Frontal cortex (tissue), 4 donors: ENCODE measurements around the gene ANTKMT. TPM values are rescaled to one million over a fixed set of nuclear protein-coding genes. Genes with fewer than 3 reads are reported as not detected.
"Not testable (repeated sequence)": the region's sequence is repeated elsewhere in the genome, so short reads cannot be mapped to it uniquely, and the experiment has no call there.

Experiments used
- DNase-seq, 2 donors: peaks; one replicate each; pipeline ENCODE4 v3.0.0; 2012; ENCODE audit warnings: low spot score in 2 of 2
- FAIRE-seq: peaks from 2 replicates; lab custom pipeline; 2012; peaks lifted over from hg19 to GRCh38; lab: Jason Lieb, UNC
- total RNA-seq: library from RNA; depleted of rRNA; stranded (reverse); fragments of >200 nt; gene quantifications from one replicate; pipeline ENCODE4 v1.2.3, GENCODE V29; 2014
- donor health status: control.
- donor health status: control.
- donor health status: control.

Gene ANTKMT
- total RNA-seq, 1 donor from 2014 or later: 13.0 TPM

DNA sequence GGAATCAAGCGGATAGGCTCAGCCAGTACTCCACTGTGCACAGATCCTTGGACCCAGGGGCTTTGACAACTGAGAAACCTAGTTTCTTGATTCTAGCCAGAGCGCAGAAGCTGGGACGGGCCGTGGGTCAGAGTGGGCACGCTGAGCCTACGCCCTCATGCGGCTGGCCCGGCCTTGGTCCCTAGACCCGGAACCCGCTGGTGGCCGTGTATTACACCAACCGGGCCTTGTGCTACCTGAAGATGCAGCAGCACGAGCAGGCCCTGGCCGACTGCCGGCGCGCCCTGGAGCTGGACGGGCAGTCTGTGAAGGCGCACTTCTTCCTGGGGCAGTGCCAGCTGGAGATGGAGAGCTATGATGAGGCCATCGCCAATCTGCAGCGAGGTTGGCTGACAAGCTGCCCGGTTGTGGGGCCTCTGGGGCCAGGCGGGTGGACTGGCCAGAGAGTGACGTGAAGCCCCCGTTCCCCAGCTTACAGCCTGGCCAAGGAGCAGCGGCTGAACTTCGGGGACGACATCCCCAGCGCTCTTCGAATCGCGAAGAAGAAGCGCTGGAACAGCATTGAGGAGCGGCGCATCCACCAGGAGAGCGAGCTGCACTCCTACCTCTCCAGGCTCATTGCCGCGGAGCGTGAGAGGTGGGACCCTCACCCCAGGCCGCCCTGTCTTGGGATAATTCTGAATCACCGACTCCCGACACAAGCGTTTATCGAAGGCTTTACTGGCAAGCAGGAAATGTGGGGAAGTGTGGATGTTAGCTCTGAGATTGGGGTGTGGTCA is 39.8 kb upstream of the ANTKMT start:
- DNase-seq: no peak
- no peak for FAIRE-seq

DNA sequence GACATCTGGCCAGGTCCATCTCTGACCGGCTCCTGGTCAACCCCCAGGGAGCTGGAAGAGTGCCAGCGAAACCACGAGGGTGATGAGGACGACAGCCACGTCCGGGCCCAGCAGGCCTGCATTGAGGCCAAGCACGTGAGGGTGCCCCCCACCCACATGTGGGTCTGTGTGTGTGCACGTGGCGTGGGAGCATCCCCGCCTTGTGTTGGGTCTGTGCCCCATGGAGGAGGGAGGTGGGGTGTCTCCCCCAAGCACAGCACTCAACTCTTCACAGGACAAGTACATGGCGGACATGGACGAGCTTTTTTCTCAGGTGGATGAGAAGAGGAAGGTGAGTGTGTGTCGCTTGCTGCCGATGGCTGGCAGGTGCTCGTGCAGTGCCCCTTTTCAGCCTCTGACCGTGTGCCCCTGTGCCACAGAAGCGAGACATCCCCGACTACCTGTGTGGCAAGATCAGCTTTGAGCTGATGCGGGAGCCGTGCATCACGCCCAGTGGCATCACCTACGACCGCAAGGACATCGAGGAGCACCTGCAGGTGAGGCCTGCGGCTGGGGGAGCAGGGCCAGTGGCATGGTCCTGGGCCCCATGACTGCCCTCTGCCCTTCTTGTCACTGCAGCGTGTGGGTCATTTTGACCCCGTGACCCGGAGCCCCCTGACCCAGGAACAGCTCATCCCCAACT is 39.1 kb upstream of the ANTKMT start:
- DNase-seq: no peak

DNA sequence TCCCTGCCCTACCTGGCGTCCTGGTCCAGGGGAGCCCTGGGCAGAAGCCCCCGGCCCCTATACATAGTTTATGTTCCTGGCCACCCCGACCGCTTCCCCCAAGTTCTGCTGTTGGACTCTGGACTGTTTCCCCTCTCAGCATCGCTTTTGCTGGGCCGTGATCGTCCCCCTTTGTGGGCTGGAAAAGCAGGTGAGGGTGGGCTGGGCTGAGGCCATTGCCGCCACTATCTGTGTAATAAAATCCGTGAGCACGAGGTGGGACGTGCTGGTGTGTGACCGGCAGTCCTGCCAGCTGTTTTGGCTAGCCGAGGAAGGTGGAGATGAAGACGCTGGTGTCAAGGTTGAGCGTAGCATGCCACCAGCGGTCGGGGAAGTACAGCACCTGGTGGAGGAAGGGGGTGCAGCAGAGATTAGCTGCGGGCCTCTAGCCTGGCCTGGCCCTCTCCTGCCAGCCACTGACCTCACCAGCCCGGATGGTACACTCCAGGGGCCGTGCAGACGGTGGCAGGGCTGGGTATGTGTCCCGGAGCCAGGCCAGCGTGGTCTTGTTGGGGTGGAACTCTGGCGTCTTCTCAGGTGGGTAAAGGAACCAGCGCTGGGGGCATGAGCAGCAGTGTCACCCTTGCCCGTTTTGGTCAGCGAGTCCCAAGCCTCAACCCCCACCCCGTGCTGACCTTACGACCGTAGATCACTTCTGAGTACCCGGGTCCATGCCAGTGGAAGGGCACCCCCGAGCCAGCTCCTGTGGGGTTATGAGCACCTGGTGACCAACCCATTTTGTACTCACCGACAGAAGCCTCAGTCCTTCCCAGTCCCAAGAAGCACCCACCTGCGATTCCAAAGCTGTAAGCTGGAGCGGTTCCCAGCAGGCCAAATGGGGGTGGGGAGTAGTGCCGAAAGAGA is 38.2 kb upstream of the ANTKMT start:
- no peak for DNase-seq
- no peak for FAIRE-seq

More for the DNA sequence above, 39.1 kb upstream of the ANTKMT start:
- FAIRE-seq: no peak

DNA sequence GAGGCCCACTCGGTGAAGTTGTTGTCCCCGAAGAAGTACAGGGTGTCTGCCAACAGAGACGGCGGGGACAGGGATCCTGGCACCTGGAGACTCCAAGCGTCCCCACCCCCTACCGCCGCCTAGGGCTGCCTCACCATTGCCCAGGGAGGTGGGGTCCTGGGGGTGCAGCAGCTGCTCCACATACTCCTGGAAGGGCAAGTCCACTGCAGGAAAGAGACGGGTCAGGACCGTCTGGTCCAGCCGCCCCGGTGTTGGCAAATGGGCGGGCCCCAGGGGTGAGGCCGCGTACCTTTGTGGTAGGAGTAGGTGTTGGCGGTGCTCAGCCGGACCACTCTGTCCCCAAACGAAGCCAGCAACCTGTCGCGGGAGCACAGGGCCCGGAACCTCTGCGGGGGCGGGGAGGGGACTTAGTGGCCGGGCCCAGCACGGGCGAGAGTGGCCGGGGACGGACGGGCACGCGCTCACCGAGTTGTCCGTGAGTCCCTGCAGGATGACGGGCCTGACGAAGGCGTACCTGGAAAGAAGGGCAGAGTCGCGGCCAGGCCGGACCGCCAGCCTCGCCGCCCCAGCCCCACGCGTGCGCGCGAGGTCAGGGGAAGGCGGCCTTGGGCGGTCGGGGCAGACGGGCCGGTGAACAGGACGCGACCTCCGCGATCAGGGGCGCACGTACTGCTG is 37.4 kb upstream of the ANTKMT start:
- FAIRE-seq: no peak
- DNase-seq: no peak

DNA sequence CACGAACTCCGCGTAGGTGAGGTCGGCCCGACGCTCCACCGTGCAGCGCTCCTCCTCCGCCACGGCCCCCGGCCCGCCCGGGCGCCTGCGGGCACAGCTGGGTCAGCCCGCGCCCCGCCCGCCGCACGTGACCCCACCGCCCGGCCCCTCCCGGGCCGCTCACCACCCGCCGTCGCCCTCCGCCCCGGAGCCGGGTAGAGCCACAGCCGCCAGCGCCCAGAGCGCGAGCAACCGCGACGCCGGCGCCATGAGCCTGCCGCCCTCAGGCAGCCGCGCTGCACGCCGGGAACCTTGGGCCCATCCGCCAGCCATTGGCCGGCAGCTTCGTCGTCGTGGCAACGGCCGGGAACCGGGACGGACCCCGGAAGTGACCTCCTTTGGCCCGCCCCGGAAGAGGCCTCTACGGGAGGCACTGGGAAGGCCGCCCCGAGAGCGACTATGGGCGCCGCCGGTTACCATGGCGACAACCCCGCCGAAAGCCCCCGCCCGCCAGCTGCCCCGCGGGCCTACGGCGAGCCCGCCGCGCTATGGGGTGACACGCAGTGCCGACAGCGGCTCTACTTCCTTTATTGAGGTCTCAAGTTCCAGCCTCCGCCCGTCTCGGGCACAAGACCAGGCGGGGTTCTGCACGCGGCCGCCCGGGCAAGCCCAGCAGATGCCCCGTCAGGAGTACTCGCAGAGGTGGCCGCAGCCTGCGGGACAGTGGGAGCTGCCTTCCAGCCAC is 36.7 kb upstream of the ANTKMT start, which contains the start of gene JMJD8:
Gene JMJD8, minus strand, starts transcription at position 264 of the 724 bp plus-strand sequence. Its CDS starts 15 bp downstream, at position 249.
- FAIRE-seq (no peak), DNase-seq (peak; percentile 99)

DNA sequence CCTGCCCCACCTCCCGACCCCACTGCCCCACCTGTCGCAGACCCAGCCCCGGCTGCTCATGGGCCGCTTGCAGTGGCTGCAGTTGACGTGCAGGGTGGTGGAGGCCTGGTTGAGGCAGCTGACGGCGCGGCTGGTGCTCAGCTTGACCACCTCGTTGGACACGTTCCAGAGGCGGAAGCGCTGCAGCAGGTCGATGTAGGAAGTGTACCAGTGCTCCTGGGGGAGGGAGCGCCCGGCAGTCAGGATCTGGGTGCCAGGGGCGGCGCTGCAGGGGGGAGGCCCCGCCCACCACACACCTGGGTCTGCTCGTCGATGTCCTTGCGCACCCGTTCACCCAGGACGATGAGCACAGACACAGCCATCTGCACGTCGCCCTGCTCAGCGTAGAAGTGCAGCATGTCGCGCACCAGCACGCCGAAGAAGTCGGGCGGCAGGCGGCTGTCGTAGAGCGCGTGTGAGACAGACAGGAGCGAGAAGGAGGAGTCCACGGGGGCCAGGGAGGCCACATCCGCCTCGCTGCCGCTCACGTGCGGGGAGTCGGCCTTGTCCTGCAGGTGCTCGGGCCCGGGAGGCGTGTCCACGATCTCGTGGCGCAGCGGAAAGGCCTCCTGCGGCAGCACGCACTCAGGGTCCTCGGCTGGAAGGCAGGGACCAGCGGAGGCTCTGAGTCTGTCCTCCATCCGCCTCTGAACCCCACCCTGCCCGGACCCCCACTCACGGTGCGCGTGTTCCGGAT is 35.8 kb upstream of the ANTKMT start:
- no peak for DNase-seq
- no peak for FAIRE-seq

DNA sequence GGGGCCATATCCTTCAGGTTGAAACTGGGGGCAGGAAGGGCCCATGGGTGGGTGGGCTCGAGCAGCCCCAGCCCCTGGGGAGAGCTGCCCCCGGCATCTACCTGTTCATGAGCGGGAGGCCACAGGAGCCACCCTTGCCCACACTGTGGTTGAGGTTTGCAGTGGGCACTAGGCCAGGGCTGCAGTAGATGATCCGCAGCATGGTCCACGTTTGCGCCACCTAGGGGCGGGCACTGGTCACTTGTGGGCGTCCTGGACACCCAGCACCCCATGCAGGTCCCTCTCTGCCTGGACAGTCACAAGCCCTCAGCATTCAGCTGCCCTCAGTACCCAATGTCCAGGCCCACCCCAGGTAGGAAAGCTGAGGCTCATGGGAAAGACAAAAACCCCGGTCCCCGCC is 35.0 kb upstream of the ANTKMT start:
- DNase-seq (no peak), FAIRE-seq (no peak)

DNA sequence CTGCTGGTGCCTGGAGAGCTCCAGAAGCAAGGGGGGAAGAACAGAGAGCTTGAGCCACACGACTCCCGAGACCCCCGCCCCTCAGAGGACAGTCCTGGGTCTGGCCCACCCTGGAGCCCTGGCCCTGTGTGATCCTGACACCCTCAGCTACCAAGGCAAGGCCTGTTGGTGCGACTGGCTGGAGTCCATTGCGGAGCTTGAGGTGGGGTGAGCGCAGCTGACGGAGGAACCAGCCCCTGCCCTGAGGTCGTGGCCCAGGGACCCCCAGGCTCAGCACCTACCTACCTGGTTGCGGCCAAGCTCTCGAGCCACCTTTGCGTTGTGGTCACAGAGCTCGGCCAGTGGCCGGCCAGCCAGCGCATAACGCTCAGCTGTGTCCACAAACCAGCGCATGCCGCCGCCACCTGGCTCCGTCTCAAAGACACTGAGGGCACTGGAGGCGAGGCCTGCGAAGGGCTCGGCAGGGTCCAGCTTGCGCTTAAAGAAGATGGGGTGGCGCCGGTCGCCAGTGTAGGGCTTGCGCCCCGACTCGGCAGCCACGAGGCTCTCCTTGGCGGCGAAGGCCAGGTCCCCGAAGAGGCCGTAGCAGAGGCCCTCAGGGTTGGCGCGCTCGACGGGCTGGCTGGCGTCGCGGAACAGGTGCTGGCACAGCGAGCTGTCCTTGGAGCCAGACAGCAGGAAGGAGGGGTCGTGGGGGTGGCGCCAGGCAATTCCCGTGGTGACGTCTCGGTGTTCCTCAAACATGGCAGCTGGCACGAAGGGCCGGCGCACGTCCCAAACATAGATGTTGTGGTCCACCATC is 34.3 kb upstream of the ANTKMT start:
- FAIRE-seq: no peak
- DNase-seq: no peak

DNA sequence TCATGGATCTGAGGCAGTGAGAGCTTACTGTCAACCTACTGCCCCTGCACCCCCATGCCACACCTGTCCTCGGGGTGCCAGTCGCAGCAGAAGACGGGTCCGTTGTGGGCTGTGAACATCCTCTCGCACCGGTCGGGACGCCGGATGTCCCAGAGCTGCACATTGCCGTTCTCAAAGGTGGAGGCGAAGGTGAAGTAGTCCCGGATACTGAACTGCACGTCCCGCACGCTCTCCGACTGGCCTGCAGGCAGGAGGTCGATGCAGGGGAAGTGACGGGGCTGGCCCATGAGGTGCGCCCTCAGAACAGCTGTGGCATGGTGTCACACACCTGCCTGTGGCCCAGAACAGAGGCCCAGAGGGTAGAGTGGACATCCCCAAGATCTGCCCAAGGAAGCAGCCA is 33.4 kb upstream of the ANTKMT start:
- no peak for DNase-seq
- FAIRE-seq: no peak

DNA sequence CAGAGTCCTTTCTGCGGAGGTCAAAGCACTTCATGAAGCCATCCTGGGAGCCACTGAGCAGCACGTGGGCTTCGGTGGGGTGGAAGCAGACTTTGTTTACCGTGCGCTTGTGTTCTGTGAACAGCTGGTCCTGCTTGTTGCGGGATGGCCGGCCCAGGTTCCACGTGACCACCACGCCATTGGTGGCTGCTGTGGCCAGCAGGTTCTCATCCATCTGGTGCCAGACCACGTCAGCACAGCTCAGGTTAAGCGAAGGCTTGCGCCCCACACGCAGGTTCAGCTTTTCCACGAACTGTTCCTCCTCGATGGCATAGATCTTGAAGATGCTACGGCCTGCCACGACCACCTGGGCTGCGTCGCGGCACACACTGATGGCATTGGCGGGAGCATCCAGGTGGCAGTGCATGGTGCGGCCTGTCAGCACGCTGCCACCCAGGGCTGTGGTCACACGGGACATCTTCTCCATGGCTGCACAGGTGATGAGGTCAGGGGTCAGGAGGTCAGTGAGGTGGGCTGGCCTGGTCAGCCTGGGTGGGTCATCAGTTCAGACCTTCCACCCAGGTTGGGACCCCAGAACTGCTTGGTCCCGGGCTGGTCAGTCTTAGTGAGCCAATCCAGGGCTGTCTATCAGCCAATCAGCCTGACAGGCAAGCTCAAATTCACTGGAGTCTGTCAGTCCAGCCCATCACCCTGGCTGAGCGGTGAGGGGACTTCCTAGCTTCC is 31.6 kb upstream of the ANTKMT start:
- DNase-seq (no peak), FAIRE-seq (no peak)

DNA sequence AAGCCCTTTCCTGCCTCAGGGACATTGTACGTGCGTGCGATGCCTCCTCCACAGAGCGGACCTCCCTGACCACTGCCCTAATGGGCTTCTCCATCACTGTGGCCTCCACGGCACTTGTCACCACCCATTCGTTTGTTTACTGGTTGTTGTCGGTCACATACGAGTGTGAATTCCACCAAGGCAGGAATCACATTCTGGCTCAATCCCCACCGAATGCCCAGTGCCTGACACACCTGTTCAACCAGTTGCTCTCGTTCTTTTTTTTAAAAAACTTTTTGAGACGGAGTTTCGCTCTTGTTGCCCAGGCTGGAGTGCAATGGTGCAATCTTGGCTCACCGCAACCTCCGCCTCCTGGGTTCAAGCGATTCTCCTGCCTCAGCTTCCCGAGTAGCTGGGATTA is 29.7 kb upstream of the ANTKMT start:
- FAIRE-seq: not testable (repeated sequence)

DNA sequence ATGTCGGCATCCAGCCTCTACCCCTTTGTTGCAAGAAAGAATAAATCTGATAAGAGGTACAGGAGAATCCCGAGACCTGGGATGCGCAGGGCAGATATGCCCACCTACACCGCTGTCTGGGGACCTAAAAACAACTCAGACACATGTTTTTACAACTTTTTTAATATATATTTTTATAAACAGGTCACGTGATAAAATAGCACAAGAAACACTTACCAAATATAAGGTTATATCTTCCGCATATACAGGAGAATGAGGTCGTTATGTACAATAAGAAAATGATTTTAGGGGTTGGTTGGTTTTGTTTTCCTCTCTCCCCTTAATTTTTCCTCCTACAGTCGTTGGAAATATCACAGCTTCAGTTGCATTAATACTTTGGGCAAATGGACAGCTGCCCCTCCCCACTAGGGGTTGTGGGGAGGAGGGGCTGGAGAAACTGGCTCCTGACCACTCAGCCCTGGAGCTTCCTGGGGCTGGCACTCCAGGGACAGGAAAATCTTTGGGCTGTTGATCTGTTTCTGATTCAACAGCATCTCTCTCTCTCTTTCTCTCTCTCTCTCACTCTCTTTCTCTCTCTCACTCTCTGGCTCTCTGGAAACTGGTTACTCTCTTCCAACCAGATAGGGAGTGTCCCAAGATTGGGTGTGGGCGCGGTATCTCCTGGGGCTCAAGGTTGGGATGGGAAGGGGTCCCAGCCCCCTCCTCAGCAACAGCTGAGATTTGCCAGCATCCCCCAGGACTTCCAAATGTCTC is 28.4 kb upstream of the ANTKMT start:
- no peak for DNase-seq
- no peak for FAIRE-seq

More for the DNA sequence above, 29.7 kb upstream of the ANTKMT start:
- not testable (repeated sequence) for DNase-seq

DNA sequence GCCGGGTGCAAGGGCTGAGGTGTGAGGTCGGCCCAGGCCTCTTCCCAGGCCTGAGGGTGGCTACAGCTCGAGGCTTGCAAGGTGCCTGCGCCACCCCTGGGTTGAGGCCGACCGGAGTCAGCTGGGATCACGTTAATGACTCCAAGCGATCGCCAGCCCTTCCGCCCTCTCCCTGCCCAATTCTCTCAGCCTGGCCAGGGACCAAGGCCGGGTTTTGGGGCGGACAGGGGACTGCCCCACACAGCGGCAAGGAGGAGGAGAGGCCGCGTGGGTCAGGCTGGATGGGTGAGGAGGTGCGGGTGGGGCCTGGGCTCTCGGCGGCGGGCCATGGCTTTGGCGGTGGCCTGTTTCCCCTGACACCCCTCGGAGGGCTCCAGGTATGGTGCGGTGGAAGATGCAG is 27.6 kb upstream of the ANTKMT start:
- FAIRE-seq (no peak), DNase-seq (no peak)

DNA sequence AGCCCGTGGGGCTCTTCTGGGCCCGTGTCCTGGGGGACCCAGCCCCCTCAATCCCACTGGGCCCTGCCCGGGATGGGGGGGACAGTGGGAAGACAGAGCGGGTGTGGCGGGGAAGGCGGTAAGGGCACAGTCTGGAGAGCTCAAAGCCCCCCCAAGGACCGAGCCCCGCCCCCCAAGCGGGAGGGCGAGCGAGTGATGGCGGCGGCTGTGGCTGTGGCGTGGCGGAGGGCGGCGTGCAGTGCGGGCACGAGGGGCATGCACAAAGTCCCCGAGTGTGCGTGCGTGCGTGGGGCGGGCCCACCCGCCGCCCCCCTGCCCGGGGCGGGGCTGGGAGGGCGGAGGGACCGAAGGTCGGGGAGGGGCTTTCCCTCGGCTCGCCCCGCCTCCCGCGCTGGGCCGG is 27.2 kb upstream of the ANTKMT start:
- no peak for FAIRE-seq

DNA sequence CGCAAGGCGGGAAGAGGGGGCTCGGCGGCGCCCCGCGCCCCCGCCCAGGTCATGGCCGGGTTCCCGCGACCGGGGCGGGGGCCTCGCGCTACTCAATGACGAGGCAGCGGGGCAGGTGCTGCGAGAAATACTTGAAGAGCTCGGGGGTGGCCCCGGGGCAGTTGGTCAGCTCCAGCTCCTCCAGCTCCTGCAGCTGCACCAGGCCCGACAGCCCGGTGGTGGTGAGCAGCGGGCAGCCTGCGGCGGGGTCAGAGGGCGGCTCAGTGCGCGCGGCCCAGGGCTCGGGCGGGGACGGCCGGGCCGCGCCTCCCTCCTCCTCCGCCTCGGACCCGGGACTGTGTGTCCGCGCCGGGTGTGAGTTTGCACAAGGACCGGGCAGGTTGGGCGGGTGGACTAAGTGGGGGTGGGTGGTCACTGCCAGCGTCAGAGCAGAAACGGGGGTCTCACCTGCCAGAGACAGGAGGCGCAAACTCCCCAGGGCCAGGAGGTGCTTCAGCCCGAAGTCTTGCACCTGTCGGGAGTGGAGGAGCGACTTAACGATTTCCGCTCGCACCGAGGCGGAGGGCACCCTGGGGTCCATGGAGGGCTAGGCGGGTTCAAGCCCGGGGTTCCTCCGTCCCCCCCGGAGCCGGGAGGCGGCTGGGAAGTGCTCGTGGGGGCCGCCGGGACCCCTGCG is 26.6 kb upstream of the ANTKMT start:
- DNase-seq: no peak
- no peak for FAIRE-seq

More for the DNA sequence above, 27.2 kb upstream of the ANTKMT start:
- DNase-seq: no peak

DNA sequence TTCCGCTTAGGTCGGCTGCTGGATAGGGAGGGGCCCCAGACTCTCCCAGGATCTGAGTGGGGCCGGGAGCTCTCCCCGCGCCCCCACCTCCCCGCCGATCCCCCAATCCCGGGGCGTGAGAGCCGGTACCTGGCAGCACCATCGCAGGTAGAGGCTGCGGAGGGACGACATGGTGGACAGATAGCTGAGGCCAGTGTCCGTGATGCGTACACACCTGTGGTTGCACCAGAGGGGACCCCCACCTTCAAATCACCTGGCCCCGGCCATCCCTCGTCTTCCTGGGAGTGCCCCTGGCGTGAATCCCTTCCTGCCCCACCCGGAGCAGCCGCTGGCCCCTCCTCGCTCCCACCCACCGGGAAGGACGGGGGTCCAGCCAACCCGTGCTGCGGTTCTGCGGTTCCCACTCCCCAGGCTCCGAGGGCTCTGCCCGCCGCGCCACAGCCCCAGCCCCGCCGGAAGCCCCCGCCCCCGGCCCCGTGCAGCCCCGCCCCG is 26.0 kb upstream of the ANTKMT start:
- DNase-seq (no peak), FAIRE-seq (no peak)
